Fibroblast of skin of right quadriceps (primary cell): Measurements from ENCODE around the gene KIF7.
"Not testable (repeated sequence)": the region's sequence is repeated elsewhere in the genome, so short reads cannot be mapped to it uniquely, and the experiment has no call there.

Experiments used
- DNase-seq: peaks from one replicate; pipeline ENCODE4 v3.0.0-alpha.2; 2013

The KIF7 gene, protein sequence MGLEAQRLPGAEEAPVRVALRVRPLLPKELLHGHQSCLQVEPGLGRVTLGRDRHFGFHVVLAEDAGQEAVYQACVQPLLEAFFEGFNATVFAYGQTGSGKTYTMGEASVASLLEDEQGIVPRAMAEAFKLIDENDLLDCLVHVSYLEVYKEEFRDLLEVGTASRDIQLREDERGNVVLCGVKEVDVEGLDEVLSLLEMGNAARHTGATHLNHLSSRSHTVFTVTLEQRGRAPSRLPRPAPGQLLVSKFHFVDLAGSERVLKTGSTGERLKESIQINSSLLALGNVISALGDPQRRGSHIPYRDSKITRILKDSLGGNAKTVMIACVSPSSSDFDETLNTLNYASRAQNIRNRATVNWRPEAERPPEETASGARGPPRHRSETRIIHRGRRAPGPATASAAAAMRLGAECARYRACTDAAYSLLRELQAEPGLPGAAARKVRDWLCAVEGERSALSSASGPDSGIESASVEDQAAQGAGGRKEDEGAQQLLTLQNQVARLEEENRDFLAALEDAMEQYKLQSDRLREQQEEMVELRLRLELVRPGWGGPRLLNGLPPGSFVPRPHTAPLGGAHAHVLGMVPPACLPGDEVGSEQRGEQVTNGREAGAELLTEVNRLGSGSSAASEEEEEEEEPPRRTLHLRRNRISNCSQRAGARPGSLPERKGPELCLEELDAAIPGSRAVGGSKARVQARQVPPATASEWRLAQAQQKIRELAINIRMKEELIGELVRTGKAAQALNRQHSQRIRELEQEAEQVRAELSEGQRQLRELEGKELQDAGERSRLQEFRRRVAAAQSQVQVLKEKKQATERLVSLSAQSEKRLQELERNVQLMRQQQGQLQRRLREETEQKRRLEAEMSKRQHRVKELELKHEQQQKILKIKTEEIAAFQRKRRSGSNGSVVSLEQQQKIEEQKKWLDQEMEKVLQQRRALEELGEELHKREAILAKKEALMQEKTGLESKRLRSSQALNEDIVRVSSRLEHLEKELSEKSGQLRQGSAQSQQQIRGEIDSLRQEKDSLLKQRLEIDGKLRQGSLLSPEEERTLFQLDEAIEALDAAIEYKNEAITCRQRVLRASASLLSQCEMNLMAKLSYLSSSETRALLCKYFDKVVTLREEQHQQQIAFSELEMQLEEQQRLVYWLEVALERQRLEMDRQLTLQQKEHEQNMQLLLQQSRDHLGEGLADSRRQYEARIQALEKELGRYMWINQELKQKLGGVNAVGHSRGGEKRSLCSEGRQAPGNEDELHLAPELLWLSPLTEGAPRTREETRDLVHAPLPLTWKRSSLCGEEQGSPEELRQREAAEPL (N-terminal part only)

DNA sequence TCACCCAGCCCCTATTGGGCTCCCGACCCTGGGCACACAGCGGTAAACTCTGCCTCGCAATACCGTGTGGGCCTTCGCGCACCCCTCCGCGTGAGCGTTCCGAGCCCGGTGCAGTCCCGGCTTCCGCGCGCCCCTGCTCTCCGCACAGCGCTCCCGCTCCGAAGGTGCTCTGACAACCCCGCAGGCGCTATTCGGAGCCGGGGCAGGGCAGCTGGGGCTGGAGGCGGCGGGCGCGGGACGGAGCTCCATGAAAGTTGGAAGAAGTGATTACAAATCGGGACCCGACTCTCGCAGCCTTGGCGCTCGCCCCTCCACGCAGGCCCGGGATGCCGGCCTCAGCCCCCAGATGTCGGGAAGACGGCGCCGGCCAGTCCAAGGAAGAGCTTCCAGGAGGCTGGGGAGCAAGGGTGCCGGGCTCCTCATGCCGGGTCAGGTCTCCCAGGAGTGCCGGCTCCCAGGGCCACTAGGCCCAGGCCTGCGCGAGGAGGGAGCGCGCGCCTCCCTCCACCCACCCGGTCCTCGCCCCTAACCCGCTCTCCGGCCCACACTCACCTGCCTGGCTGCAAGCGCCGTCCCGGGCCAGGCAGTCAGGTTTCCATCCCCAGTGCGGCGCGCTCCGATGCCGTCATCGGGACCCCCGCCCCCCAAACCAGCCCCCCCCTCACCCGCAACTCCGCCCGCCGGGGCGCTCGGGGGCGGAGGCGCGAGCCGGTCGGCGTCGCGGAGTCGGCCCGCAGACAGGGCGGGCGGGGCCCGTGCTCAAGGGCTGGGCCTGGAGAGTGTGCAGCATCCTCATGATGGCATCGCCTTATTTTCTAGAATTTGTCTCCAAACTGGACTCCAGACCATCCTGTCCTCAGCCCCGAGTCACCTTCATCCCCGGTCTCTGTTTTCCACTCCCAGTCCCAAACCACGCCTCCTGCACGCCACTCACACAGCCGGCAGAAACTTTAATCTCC, at the start of gene KIF7:
TSS of gene KIF7 (minus strand) at position 621 of the 959 bp plus-strand sequence. CDS start 2,537 bp downstream, outside the sequence.
- peak; percentile 68 for DNase-seq

DNA sequence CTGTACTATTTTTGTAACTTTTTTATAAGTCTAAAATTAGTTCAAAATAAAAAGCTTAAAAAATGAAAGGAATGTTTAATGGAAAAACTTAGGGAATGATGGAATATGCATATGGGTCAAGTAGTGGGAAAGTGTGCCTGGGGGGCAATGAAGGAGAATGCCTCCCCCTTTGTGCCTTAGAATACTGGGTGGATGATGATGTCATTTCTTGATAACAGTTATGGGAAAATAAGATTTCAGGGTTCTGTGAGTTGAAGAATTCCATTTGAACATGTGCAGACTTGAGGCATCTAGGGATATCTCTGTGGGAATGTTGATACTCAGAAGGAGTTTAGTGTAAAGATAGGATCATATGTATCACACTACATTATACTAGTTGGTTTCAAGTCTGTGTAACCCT, 49.1 kb upstream of the KIF7 start:
- no peak for DNase-seq

DNA sequence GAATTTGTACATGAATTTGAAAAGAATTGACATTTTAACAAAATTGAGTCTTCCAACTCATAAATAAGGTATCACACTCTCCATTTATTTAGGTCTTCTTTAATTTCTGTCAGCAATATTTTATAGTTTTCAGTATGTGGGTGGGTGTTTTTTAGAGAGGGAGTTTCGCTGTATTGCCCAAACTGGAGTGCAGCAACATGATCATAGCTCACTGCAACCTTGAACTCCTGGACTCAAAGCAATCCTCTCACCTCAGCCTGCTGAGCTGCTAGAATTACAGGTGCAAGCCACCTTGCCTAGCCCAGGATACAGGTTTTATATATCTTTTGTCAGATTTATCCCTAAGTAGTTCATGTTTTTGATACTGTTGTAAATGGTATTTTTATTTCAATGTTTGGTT, 39.9 kb upstream of the KIF7 start:
- DNase-seq = no peak

DNA sequence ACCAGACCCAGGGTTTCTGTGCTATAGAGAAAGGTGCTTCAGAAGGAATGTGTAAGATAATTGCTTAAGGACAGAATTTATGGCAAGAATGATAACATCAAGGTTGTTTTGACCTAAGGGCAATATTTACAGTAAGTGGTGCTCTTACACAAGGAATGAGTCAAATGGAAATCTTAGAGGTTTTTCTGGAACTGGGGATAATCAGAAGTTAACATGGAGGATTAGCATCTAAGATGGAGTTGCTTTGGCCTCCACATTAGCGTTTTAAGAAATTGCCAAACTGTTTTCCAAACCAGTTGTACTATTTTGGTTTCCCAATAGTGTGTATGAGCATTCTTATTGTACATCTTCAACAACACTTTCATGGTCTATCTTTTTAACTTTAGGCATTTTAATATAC, 38.4 kb upstream of the KIF7 start:
- no peak for DNase-seq

DNA sequence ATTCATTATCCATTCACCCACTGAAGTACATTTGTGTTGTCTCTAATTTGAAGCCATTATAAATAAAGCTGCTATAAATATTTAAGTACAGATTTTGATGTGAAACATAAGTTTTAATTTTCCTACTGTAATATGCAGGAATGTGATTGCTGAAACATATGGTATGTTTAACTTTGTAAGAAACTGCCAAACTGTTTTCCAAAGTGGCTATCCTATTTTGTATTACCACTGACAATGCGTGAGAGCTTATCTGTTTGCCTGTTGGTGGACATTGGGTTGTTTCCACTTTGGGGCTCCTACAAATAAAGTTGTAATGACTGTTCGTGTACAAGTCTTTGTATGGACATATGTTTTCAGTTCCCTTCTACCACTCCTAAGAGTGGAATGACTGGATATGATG, 37.8 kb upstream of the KIF7 start:
- no peak for DNase-seq

DNA sequence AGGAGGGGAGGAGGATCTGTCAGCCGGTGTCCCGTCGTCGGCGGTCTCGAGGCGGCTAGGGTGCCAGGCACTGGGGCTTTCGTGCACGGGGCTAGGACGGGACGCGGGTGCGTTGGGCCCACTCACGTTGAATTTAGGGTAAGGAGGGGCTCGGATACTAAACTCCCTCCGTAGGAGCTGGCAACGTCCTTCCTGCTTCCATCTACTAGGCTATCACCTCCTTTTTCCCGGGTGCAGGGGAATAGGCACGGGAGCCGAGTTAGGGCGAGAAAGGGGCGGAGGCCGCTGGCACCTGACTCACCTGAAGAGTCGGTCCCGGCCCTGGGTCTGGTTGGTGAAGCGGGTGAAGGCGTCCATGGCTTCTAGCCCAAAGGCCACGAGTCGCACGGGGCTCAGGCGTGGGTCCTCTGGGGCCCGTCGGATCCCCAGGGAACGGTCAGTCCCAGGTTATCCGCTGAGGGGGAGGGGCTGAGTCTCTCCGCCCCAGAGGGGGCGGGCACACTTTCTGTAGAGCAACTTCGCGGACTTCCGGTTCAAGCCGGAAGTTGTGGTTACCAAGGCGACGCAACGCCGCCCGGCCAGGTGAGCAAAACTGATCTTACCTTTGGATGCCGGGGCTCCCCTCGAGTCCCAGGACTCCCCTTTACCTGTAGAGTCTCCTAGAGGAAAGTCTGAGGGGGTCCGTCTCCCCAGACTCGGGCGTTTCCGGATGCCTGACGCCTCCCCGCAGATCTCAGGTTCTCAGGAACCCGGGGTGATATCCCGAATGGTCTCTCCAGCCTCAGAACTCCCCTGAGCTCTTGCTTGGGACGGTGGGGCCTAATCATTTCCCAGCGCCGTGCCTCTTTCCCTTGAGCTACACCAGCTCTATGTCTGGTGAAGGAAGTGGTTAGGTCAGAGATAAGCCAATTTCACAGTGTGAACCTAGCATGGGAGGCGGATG, 35.3 kb upstream of the KIF7 start, which contains the start of the genes PEX11A and WDR93:
TSS of gene PEX11A (minus strand) at position 479 of the 943 bp plus-strand sequence. CDS start at position 357, 122 bp downstream.
TSS of gene WDR93 (plus strand) at position 536 of the 943 bp plus-strand sequence. CDS start 10,936 bp downstream, outside the sequence.
- peak; percentile 66 for DNase-seq

DNA sequence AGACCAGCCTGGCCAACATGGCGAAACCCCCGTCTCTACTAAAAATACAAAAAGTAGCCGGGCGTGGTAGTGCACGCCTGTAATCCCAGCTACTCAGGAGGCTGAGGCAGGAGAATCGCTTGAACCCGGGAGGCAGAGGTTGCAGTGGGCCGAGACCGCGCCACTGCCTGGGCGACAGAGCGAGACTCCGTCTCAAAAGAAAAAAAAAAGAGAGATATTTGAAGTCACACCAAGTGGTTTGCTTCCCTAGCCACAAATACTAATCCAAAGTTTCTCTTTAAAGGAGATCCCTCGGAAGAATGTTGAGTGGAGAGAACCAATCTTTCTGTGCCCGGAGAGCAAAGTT, 34.6 kb upstream of the KIF7 start:
- DNase-seq = not testable (repeated sequence)

DNA sequence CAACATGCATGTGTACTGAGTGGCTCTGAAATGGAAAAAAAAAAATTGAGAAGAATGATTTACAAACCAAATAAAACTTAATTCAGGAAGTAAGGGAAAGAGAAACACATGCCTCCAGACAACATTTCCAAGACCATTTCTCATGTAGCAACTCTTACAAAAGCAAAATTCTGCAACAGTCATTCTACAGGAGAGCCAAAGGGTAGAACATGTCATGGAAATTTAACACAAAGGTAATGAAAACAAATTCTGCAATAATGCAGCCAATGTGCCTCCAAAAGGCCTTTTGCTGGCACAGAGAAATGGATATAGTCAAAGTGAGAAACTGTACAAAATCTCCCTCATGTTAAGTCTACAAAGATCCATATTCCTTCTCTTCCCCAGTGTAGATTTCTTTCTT, 31.3 kb upstream of the KIF7 start:
- no peak for DNase-seq

DNA sequence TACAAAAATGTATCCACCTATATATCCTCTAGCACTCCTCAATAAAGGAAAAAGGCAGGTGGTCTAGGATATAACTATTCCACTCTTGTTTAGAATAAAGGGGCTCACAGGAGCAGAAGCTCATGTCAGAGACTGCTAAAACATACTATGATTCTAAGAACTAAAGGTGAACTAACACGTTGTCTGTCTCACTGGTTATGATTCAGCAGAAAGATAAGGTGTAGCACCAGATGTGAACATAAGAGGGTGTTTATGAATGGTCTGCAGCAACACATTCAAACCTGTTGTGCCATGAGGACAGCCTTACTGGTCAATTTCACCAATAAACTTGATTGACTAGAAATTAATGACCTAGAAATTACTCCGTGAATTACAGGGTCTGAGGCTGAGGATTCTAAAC, 30.7 kb upstream of the KIF7 start:
- DNase-seq = no peak

DNA sequence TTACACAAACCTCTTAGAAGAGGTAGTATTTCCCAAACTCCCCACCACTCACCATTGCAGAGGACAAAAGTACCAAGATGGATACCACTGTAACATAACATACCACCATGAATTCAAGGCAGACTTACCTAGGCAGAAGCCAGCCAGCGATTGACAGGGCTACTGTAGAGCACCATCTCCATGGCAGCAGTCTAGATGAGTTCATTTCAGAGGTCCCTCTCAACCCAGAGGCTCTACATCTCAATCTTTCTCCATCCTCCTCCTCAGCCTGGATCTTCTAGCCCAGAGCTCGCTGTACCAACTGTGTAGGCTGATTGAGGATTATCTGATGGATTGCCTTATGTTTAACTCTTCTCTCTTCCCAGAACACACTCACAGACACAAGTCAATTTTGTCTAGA, 25.9 kb upstream of the KIF7 start:
- no peak for DNase-seq

DNA sequence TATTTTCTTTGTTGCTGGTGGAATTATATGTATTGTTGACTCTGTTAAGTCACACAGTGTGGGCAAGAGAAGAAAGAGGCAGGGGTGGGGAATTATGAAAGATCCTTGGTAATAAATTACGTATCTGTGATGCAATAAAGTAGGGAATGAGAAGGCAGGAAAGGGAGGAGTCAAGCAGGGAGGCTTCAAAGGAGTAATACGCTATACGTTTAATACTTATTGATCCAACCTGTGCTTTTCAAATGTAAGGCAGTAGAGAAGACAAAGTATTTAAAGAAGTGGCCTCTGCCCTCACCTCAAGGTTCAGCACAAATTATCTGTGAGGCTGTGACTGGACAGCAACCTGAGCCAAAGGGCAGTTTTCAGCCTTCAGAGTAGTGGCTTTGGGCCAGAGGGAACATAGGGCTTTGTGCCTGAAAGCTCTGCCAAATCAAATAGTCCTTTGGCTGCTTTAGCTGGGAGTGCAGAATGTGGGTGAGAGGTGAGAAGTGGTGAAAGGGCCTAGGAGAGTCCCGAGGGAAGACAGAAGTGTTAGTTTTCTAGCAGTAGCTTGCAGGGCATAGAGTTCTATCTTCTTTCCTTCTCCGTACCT, 25.1 kb upstream of the KIF7 start:
- peak; percentile 50 for DNase-seq

DNA sequence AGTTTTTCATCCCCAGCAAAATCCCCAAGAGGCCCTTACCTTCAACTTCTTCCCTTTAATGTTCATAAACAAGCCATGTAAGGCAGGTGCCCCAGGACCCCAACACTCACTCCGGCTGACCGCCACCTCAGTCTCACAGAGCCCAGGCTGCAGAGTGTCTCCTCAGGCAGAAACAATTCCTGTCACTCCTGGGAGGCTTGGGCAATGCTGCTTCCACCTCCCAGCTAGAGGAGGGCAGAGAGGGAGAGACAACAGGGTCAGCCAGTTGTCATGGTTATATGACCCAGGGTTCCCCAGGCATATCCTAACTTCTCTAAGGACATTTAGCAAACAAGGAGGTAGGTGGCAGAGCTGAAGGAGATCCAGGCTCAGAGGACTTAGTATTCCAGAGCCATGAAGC, 23.9 kb upstream of the KIF7 start, which contains the start of gene PLIN1:
TSS of gene PLIN1 (minus strand) at position 156 of the 400 bp plus-strand sequence. CDS start 1,878 bp downstream, outside the sequence.
- DNase-seq = no peak

DNA sequence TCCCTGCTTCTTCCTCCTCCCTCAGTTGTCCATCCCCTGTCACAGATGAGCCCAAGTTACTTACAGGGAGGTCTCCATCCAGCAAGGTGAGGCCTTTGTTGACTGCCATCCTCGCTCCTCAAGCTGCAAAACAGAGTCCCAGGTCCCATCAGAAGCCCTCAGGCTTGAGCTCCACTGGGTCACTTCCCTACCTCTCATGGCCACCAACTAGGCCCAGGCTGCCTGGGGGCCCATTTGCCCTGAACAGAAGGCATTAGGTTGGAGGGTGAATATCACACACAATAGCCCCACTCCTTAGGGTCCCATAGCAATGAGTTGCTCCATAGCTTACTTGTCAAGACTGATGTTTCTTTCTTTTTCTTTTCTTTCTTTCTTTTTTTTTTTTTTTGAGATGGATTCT, 22.1 kb upstream of the KIF7 start:
- no peak for DNase-seq

DNA sequence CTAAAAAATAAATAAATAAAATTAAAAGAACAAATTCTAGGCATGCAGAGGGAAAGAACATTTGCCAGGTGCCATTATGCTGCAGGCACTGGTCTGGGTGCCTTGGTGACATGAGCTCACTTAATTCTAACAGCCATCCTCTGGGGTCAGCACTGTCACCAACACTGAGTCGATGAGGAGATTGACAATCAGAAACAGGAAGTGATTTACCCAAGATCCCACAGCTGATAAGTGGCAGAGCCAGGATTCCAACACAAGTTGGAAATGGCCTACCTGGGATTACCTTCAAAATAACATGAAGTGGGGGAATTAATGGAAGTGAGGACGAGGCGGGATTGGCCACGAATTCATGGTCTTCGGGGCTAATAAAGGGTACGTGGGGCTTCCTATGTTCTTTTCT, 20.3 kb upstream of the KIF7 start:
- DNase-seq = no peak

DNA sequence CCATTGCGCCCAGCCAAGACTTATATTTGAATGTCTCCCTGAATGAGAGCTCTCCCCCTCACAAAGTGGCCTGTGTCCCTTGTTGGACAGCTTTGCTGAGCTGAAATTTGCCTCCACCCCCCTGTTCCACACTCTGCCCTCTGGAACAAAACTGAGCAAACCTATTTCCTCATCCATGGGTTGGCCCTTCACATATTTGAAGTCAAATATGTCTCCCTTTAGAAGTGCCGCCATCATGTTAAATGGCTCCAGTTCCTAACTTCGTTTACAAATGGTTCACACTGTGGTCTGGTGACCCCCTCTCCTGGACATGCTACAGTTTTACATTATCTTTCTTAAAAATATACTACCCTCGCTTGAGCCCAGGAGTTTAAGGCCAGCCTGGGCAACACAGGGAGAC, 19.3 kb upstream of the KIF7 start:
- no peak for DNase-seq

DNA sequence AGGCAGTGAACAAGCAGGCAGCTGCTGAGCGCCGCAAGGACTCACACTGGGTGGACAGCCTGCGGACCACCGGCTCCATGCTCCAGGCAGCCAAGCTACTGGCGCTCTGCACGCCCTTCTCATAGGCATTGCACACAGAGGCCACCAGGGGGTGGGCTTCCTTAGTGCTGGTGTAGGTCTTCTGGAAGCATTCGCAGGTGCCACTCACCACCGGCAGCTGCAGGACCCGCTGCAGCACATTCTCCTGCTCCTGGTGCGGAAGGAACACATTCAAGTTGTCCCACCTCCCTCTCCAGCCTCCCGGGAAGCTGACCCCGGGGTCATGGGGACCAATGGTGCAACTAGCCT, 17.9 kb upstream of the KIF7 start:
- DNase-seq = no peak

DNA sequence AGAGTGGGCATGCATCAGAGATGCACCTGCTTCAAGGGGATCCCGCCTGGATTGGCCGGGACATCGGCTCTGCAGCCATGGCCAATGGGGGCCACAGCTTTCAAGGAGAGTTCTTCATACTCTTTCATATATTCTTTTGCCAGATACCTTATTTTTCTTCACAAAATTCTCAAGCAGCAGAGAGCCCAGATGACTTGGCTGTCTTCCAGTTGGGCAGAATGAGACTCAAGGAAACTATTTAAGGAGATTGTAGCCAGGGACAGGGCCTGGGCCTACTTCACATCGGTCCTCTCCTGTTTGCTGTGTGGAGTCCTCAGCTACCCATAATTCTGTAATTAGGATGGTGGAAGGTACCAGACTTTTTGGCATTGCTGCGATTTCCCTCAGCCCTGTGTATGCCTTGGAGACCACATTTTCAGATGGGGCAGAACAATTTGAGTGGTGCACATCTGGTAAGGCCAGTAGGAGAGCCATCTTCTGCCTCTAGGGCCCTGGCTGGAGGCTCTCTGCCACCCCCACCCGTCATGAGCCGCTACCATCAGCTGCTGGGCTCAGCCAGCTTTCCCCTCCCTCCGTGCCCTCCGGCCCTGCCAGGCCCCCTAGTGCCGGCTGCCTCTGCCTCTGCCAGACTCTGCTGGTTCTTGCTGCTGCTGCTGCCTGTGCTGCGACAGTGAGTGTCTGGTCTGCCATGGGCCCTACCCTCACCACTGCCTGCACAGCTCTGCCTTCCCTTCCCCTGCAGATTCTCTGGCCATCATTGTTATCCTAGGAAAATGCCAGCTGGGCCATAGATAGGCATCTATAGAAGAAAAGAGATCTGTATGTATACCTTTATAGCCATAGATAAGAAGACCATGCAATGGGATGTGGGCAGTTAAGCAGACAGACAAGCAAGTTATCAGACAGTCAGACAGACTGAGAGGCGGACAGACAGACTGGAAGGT, 17.2 kb upstream of the KIF7 start:
- DNase-seq = peak; percentile 26

DNA sequence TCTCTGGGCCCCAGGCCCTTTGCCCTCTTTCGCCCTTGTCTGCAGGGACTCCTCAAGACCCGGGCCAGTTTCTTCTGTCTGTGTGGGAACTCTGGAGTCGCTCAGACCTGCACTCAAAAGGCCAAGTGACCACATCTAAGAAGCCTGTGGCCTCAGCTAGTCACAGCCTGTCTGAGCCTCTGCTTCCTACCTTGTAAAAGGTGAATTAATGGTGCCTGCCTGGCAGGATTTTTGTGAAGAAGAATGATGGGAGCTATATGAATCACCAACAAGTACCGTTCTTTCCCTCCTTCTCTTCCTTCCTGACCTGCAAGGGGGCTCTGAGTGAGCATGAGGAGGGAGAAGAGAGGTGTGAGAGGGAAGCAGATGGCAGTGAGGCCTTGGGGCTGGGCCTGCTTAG, 16.4 kb upstream of the KIF7 start:
- no peak for DNase-seq
